Thyroid gland (tissue), 4 donors: ENCODE data around the gene EGFR.

ENCODE experiments used
- CTCF ChIP-seq, 6 experiments: fragments of 200-600 bp in 3 of 6; fragments of 450-650 bp in 3 of 6; sonication (generic) in 3 of 6; IDR thresholded peaks; one replicate each; pipeline ENCODE4 v1.5.1; 2016 to 2019; ENCODE audit warnings: antibody characterized with exemption in 6 of 6, mild to moderate bottlenecking in 2 of 6, inconsistent platforms in 1 of 6, moderate library complexity in 1 of 6
- POLR2A ChIP-seq, 2 donors: fragments of 450-650 bp; IDR thresholded peaks; one replicate each; pipeline ENCODE4 v1.6.1; 2017; ENCODE audit warnings: antibody characterized with exemption in 2 of 2, mild to moderate bottlenecking in 2 of 2, moderate library complexity in 1 of 2

GRCh38 chr7:55017841-55018240, 976 bp upstream of the EGFR start:
- TF ChIP-seq CTCF (IDR thresholded peaks at IDR 0.05) (no peak), POLR2A (IDR thresholded peaks at IDR 0.05) (no peak)
